Neural progenitor cell (in vitro differentiated cells): ENCODE results near the gene KNL1. TPM values are rescaled to one million over a fixed set of nuclear protein-coding genes. Genes with fewer than 3 reads are reported as not detected.

Experiments
- DNase-seq: peaks from one replicate; pipeline ENCODE4 v3.0.0-alpha.2; 2016; ENCODE audit warnings: low spot score
- H2AFZ ChIP-seq: fragments of 200-600 bp; sonication (generic); replicated peaks from 2 replicates; pipeline ENCODE4 v1.6.1; 2016; ENCODE audit warnings: antibody characterized with exemption
- H3F3A ChIP-seq: fragments of 200-600 bp; sonication (generic); 2 replicates; pipeline ENCODE4 v1.6.1; 2016; ENCODE audit warnings: antibody characterized with exemption, low read depth
- H3K27ac ChIP-seq: fragments of 200-600 bp; sonication (generic); 2 replicates; pipeline ENCODE4 v1.5.1; 2016; ENCODE audit warnings: mild to moderate bottlenecking
- H3K27me3 ChIP-seq: fragments of 200-600 bp; sonication (generic); 2 replicates; pipeline ENCODE4 v1.6.1; 2016; ENCODE audit warnings: mild to moderate bottlenecking, moderate library complexity
- H3K36me3 ChIP-seq: fragments of 200-600 bp; sonication (generic); 2 replicates; pipeline ENCODE4 v1.5.1; 2016
- H3K4me1 ChIP-seq: fragments of 200-600 bp; sonication (generic); 2 replicates; pipeline ENCODE4 v1.6.1; 2016; ENCODE audit warnings: mixed run types
- H3K4me2 ChIP-seq: fragments of 200-600 bp; sonication (generic); 2 replicates; pipeline ENCODE4 v1.6.1; 2016
- H3K4me3 ChIP-seq: fragments of 200-600 bp; sonication (generic); 2 replicates; pipeline ENCODE4 v1.5.1; 2016
- H3K79me2 ChIP-seq: fragments of 200-600 bp; sonication (generic); 2 replicates; pipeline ENCODE4 v1.6.1; 2016; ENCODE audit warnings: low read depth
- H3K9ac ChIP-seq: fragments of 200-600 bp; sonication (generic); 2 replicates; pipeline ENCODE4 v1.6.1; 2016
- H3K9me3 ChIP-seq: fragments of 200-600 bp; sonication (generic); 2 replicates; pipeline ENCODE4 v1.5.1; 2016; ENCODE audit warnings: low read depth
- H4K20me1 ChIP-seq: fragments of 200-600 bp; sonication (generic); 2 replicates; pipeline ENCODE4 v1.6.1; 2016; ENCODE audit warnings: low read depth
- H3K27ac Mint-ChIP-seq: 3 replicates; pipeline ENCODE4 v1.8.0; 2021; ENCODE audit warnings: mixed read lengths
- H3K27me3 Mint-ChIP-seq: 2 replicates; pipeline ENCODE4 v1.8.0; 2022; ENCODE audit warnings: low read depth, mild to moderate bottlenecking, inconsistent platforms, moderate library complexity, mixed read lengths; ENCODE audit not compliant: insufficient read depth
- H3K36me3 Mint-ChIP-seq: 3 replicates; pipeline ENCODE4 v1.8.0; 2021; ENCODE audit warnings: mixed read lengths
- H3K4me1 Mint-ChIP-seq: 3 replicates; pipeline ENCODE4 v1.8.0; 2021; ENCODE audit warnings: mixed read lengths
- H3K4me3 Mint-ChIP-seq: 3 replicates; pipeline ENCODE4 v1.8.0; 2021; ENCODE audit warnings: mild to moderate bottlenecking, moderate library complexity, mixed read lengths
- H3K9me3 Mint-ChIP-seq: 3 replicates; pipeline ENCODE4 v1.8.0; 2020; ENCODE audit warnings: mixed read lengths
- CTCF ChIP-seq: fragments of 200-600 bp; sonication (generic); IDR thresholded peaks from 2 replicates; pipeline ENCODE4 v1.5.1; 2017; ENCODE audit warnings: antibody characterized with exemption, mild to moderate bottlenecking
- EZH2 ChIP-seq: fragments of 200-600 bp; sonication (generic); IDR thresholded peaks from 2 replicates; pipeline ENCODE4 v1.6.1; 2017; ENCODE audit warnings: antibody characterized with exemption, mild to moderate bottlenecking, moderate library complexity
- EZH2phosphoT487 ChIP-seq: fragments of 200-600 bp; sonication (generic); IDR thresholded peaks from 2 replicates; pipeline ENCODE4 v1.6.1; 2017; ENCODE audit warnings: antibody characterized with exemption
- total RNA-seq: library from RNA; depleted of rRNA; stranded (reverse); fragments of >200 nt; gene quantifications from 2 replicates; pipeline ENCODE4 v1.2.3, GENCODE V29; 2015; ENCODE audit warnings: low replicate concordance

Gene KNL1
- total RNA-seq, 1 donor from 2014 or later = 125 TPM

DNA sequence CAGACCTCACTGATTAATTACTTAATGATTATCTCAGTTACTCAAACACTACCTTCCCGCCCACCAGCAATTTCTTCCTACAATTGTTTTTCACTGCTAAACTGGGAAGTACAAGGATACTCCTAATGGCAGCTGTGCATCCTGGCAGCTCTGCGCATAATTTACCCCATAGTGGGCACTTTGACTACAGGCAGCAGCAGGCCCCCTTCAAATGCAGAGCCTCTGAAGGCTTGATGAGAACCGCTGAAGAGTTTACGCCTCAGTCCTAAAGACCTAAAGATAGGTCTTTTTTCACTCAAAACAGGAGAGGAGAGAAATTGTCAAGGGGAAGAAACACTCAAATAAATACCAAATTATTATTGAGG is 39.9 kb upstream of the KNL1 start:
- Mint-ChIP-seq H3K9me3 (no peaks in the 10 kb centered on the region), H3K27me3 (peaks cover 8% of the 10 kb centered on the region), H3K27ac (peak overlapping the region; percentile 54), H3K4me3 (peak overlapping the region; percentile 43), H3K4me1 (peaks cover 25% of the 10 kb centered on the region), H3K36me3 (peaks cover 15% of the 10 kb centered on the region)
- no peaks in the 10 kb centered on the region for H3K9me3 ChIP-seq
- no peak overlapping the region for H3K4me3 ChIP-seq
- H3K27me3 ChIP-seq = no peaks in the 10 kb centered on the region
- no peak overlapping the region for H3K9ac ChIP-seq
- H2AFZ ChIP-seq = no peak overlapping the region
- no peak for TF ChIP-seq CTCF
- TF ChIP-seq EZH2 = no peak
- no peak for TF ChIP-seq EZH2phosphoT487
- H3K4me1 ChIP-seq = peaks cover 14% of the 10 kb centered on the region
- H3K4me2 ChIP-seq = peak overlapping the region; percentile 57
- no peaks in the 10 kb centered on the region for H3K36me3 ChIP-seq
- peaks cover 19% of the 10 kb centered on the region for H3F3A ChIP-seq
- H3K27ac ChIP-seq = no peak overlapping the region
- H4K20me1 ChIP-seq = peaks cover 7% of the 10 kb centered on the region
- H3K79me2 ChIP-seq = no peaks in the 10 kb centered on the region
- DNase-seq = peak; percentile 47

DNA sequence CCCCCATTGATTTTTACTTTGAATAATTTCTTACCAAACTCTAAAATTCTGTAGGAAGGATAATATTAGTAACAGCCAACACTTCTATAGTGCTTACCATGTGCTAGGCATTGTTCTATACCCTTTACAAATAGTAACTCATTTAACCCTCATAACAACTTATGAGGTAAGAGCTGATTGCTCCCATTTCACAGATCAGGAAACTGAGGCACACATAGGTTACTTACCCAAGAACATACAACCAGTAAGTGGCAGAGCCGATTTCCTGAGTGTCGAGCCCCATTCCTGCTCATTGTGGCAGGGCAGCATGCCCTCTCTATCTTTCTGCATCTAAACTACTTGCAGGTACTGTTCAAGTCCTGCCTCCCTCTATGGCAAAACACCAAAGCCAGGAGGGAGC is 38.2 kb upstream of the KNL1 start:
- Mint-ChIP-seq H3K4me3 (no peak overlapping the region), H3K4me1 (peaks cover 25% of the 10 kb centered on the region)

DNA sequence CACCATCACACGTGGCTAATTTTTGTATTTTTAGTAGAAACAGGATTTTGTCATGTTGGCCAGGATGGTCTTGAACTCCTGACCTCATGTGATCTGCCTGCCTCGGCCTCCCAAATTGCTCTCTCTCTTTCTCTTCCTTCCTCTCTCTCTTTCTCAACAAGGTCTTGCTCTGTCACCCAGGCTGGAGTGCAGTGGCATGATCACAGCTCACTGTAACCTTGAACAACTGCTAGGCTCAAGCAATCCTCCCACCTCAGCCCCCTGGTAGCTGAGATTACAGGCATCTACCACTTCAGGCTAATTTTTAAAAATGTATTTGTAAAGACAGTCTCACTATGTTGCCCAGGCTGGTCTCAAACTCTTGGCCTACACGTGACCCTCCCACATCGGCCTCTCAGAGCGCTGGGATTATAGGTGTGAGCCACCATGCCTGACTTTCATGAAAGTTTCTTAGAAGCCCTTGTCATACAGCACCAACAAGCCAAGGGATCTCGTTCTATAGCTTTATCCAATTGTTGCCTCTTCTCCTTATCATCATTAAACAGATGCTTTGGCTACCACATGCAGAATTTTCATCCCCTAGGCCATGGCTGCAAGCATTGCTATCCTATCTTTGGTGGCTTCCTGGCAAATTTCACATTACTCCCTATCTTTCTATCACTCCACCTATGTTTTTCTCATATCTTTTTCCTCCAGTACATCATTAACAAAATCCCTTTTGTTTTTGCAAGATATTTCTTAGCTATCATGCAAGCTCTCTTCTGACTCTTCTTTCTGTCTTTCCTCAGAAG is 34.9 kb upstream of the KNL1 start:
- Mint-ChIP-seq H3K27ac (no peak overlapping the region), H3K4me1 (peaks cover 17% of the 10 kb centered on the region), H3K36me3 (peaks cover 14% of the 10 kb centered on the region), H3K27me3 (peaks cover 5% of the 10 kb centered on the region), H3K4me3 (peak overlapping the region; percentile 28), H3K9me3 (no peaks in the 10 kb centered on the region)
- Histone ChIP-seq H3K79me2 (peaks cover 2% of the 10 kb centered on the region), H3K27ac (no peak overlapping the region), H3K4me1 (peaks cover 9% of the 10 kb centered on the region), H4K20me1 (peaks cover 7% of the 10 kb centered on the region), H3K36me3 (no peaks in the 10 kb centered on the region), H3K4me3 (no peak overlapping the region), H3K9me3 (no peaks in the 10 kb centered on the region), H3K4me2 (no peak overlapping the region), H3F3A (peaks cover 7% of the 10 kb centered on the region), H3K27me3 (no peaks in the 10 kb centered on the region), H3K9ac (no peak overlapping the region), H2AFZ (no peak overlapping the region)
- DNase-seq = no peak
- TF ChIP-seq EZH2 (no peak), CTCF (no peak), EZH2phosphoT487 (no peak)

More for the DNA sequence above, 38.2 kb upstream of the KNL1 start:
- Histone ChIP-seq H3K27ac (no peak overlapping the region), H3K4me3 (no peak overlapping the region), H3F3A (peaks cover 19% of the 10 kb centered on the region), H3K4me2 (no peak overlapping the region), H3K36me3 (no peaks in the 10 kb centered on the region), H3K9ac (no peak overlapping the region), H4K20me1 (peaks cover 7% of the 10 kb centered on the region), H3K27me3 (no peaks in the 10 kb centered on the region), H3K9me3 (no peaks in the 10 kb centered on the region), H3K79me2 (no peaks in the 10 kb centered on the region), H3K4me1 (peaks cover 14% of the 10 kb centered on the region), H2AFZ (no peak overlapping the region)
- Mint-ChIP-seq H3K27me3 (peaks cover 8% of the 10 kb centered on the region), H3K36me3 (peaks cover 12% of the 10 kb centered on the region), H3K9me3 (no peaks in the 10 kb centered on the region), H3K27ac (no peak overlapping the region)
- no peak for DNase-seq
- TF ChIP-seq EZH2phosphoT487 (no peak), EZH2 (no peak), CTCF (no peak)
